PFSK-1 (cell line): ENCODE results near the gene MBTD1.

Source experiments
- FOXP2 ChIP-seq: optimal IDR thresholded peaks from 2 replicates; pipeline ENCODE3; 2011; ENCODE audit warnings: borderline replicate concordance, control low read depth, inconsistent platforms; ENCODE audit not compliant: insufficient read depth; ENCODE audit errors: extremely low read length, extremely low read depth
- POLR2AphosphoS5 ChIP-seq: IDR thresholded peaks from 2 replicates; pipeline ENCODE4 v1.6.1; 2012; ENCODE audit warnings: low read depth, mild to moderate bottlenecking, control low read depth, low read length, moderate library complexity
- SIN3A ChIP-seq: IDR thresholded peaks from 2 replicates; pipeline ENCODE4 v1.6.1; 2012; ENCODE audit warnings: mild to moderate bottlenecking, low read length, moderate library complexity, borderline replicate concordance; ENCODE audit not compliant: insufficient read depth
- TAF1 ChIP-seq: IDR thresholded peaks from 2 replicates; pipeline ENCODE4 v1.6.1; 2012; ENCODE audit warnings: low read length, control low read depth, borderline replicate concordance; ENCODE audit not compliant: insufficient read depth
- TF ChIP-seq, protein P1 (sequence below), 2 experiments: IDR thresholded peaks; 2 replicates each; pipeline versions ENCODE4 v1.6.1 to v1.8.0; 2011 to 2012; ENCODE audit warnings: low read depth in 2 of 2, low read length in 2 of 2, control low read depth in 1 of 2, inconsistent platforms in 1 of 2, mild to moderate bottlenecking in 1 of 2, moderate library complexity in 1 of 2; ENCODE audit not compliant: insufficient read depth in 1 of 2

- TF ChIP-seq POLR2AphosphoS5 (no peak), TAF1 (no peak), SIN3A (no peak), FOXP2 (no peak)
- TF ChIP-seq, protein P1, sequence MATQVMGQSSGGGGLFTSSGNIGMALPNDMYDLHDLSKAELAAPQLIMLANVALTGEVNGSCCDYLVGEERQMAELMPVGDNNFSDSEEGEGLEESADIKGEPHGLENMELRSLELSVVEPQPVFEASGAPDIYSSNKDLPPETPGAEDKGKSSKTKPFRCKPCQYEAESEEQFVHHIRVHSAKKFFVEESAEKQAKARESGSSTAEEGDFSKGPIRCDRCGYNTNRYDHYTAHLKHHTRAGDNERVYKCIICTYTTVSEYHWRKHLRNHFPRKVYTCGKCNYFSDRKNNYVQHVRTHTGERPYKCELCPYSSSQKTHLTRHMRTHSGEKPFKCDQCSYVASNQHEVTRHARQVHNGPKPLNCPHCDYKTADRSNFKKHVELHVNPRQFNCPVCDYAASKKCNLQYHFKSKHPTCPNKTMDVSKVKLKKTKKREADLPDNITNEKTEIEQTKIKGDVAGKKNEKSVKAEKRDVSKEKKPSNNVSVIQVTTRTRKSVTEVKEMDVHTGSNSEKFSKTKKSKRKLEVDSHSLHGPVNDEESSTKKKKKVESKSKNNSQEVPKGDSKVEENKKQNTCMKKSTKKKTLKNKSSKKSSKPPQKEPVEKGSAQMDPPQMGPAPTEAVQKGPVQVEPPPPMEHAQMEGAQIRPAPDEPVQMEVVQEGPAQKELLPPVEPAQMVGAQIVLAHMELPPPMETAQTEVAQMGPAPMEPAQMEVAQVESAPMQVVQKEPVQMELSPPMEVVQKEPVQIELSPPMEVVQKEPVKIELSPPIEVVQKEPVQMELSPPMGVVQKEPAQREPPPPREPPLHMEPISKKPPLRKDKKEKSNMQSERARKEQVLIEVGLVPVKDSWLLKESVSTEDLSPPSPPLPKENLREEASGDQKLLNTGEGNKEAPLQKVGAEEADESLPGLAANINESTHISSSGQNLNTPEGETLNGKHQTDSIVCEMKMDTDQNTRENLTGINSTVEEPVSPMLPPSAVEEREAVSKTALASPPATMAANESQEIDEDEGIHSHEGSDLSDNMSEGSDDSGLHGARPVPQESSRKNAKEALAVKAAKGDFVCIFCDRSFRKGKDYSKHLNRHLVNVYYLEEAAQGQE (IDR thresholded peaks at IDR 0.05; ENCODE audit: insufficient read depth in 1 of 2, low read depth in 2 of 2, low read length in 2 of 2), result no peak
Observed at GRCh38 chr17:51224402-51225262, 35.2 kb downstream of the MBTD1 start.
